ENCODE data around the gene NHEJ1.

GRCh38 chr2:219176818-219177551 is 16.4 kb upstream of the NHEJ1 start, which contains the start of gene CNPPD1:
- no peak for TF ChIP-seq CTCF (IDR thresholded peaks at IDR 0.05)
- peak; percentile 95 to 96 for TF ChIP-seq POLR2A (IDR thresholded peaks at IDR 0.05)
